ENCODE measurements around the gene S100A12.

S100A12 gene

GRCh38 chr1:153346077-153346723 is 29.2 kb downstream of the S100A12 start:
- no peaks in the 10 kb centered on the region for H3K9me2 ChIP-seq (replicated peaks; ENCODE audit: control insufficient read depth, low read length)
- TF ChIP-seq CTCF (IDR thresholded peaks at IDR 0.05; ENCODE audit: low read depth, low read length, poor library complexity, severe bottlenecking) (no peak), EZH2phosphoT487 (IDR thresholded peaks at IDR 0.05; ENCODE audit: borderline replicate concordance, low read length) (no peak)
- no peaks in the 10 kb centered on the region for H3F3A ChIP-seq (ENCODE audit: control insufficient read depth, insufficient read depth)
- no peak overlapping the region for H3K27ac ChIP-seq (ENCODE audit: low read depth, low read length)
- H3K4me2 ChIP-seq (ENCODE audit: low read length): no peak overlapping the region
- peaks cover 27% of the 10 kb centered on the region for H3K27me3 ChIP-seq (ENCODE audit: control insufficient read depth, low read length)
- no peak overlapping the region for H3K4me3 ChIP-seq (ENCODE audit: low read length)
- H3K4me1 ChIP-seq (ENCODE audit: control insufficient read depth, low read length): no peaks in the 10 kb centered on the region
- no peaks in the 10 kb centered on the region for H4K20me1 ChIP-seq (ENCODE audit: control insufficient read depth, insufficient read depth, low read depth, low read length)
- no peaks in the 10 kb centered on the region for H3K36me3 ChIP-seq (ENCODE audit: control insufficient read depth, low read length)
- no peaks in the 10 kb centered on the region for H3K9me3 ChIP-seq (ENCODE audit: control insufficient read depth, insufficient read depth, low read length)
- H3K79me2 ChIP-seq (ENCODE audit: control insufficient read depth, low read length): no peaks in the 10 kb centered on the region

- Histone ChIP-seq H3K9me2 (replicated peaks; ENCODE audit: control insufficient read depth, low read length) (no peaks in the 10 kb centered on the region), H3K79me2 (ENCODE audit: control insufficient read depth, low read length) (no peaks in the 10 kb centered on the region), H3K4me3 (ENCODE audit: low read length) (no peak overlapping the region), H3K36me3 (ENCODE audit: control insufficient read depth, low read length) (no peaks in the 10 kb centered on the region), H4K20me1 (ENCODE audit: control insufficient read depth, insufficient read depth, low read depth, low read length) (no peaks in the 10 kb centered on the region), H3K27ac (ENCODE audit: low read depth, low read length) (no peak overlapping the region), H3K9me3 (ENCODE audit: control insufficient read depth, insufficient read depth, low read length) (no peaks in the 10 kb centered on the region), H3K4me1 (ENCODE audit: control insufficient read depth, low read length) (no peaks in the 10 kb centered on the region), H3K27me3 (ENCODE audit: control insufficient read depth, low read length) (peaks cover 27% of the 10 kb centered on the region), H3F3A (ENCODE audit: control insufficient read depth, insufficient read depth) (no peaks in the 10 kb centered on the region), H3K4me2 (ENCODE audit: low read length) (no peak overlapping the region)
- no peak for TF ChIP-seq EZH2phosphoT487 (IDR thresholded peaks at IDR 0.05; ENCODE audit: borderline replicate concordance, low read length)
- no peak for TF ChIP-seq CTCF (IDR thresholded peaks at IDR 0.05; ENCODE audit: low read depth, low read length, poor library complexity, severe bottlenecking)
These were observed 30.0 kb downstream of the S100A12 start for GRCh38 chr1:153345187-153346076.

GRCh38 chr1:153344718-153345025 is 30.7 kb downstream of the S100A12 start:
- H3K36me3 ChIP-seq (ENCODE audit: control insufficient read depth, low read length): no peaks in the 10 kb centered on the region
- TF ChIP-seq EZH2phosphoT487 (IDR thresholded peaks at IDR 0.05; ENCODE audit: borderline replicate concordance, low read length) (no peak), CTCF (IDR thresholded peaks at IDR 0.05; ENCODE audit: low read depth, low read length, poor library complexity, severe bottlenecking) (no peak)
- no peaks in the 10 kb centered on the region for H3F3A ChIP-seq (ENCODE audit: control insufficient read depth, insufficient read depth)
- H3K9me2 ChIP-seq (replicated peaks; ENCODE audit: control insufficient read depth, low read length): no peaks in the 10 kb centered on the region
- H4K20me1 ChIP-seq (ENCODE audit: control insufficient read depth, insufficient read depth, low read depth, low read length): no peaks in the 10 kb centered on the region
- H3K27me3 ChIP-seq (ENCODE audit: control insufficient read depth, low read length): peaks cover 23% of the 10 kb centered on the region
- no peaks in the 10 kb centered on the region for H3K9me3 ChIP-seq (ENCODE audit: control insufficient read depth, insufficient read depth, low read length)
- H3K27ac ChIP-seq (ENCODE audit: low read depth, low read length): no peak overlapping the region
- no peaks in the 10 kb centered on the region for H3K4me1 ChIP-seq (ENCODE audit: control insufficient read depth, low read length)
- H3K4me2 ChIP-seq (ENCODE audit: low read length): no peak overlapping the region
- H3K4me3 ChIP-seq (ENCODE audit: low read length): no peak overlapping the region
- no peaks in the 10 kb centered on the region for H3K79me2 ChIP-seq (ENCODE audit: control insufficient read depth, low read length)
